Measurements from ENCODE around the gene STK38L.
A peak's percentile ranks its signal among the peaks of the same experiment; 100 is the strongest.

The STK38L gene

DNA sequence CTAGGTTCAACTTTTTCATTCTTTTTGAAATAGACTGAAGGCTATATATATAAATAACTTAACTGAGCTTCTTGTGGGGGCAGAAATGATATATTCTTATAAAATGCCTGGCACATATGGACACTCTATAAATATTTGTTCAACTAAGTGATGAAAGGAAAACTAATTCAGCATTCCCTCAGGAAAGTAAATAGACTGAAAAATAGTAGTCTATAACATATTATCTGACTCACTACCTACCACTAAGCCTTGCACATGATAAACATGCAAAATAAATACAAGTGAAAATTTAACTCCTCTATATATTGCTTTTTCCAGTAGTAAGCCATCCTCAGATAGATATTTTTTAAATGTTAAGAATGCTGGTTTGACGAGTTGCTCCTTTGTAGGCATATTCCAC lies 72.9 kb downstream of the STK38L start:
- H3K36me3 Mint-ChIP-seq (ENCODE audit: low read depth) = peaks cover 54% of the 10 kb centered on the region
- TF ChIP-seq, protein P1, sequence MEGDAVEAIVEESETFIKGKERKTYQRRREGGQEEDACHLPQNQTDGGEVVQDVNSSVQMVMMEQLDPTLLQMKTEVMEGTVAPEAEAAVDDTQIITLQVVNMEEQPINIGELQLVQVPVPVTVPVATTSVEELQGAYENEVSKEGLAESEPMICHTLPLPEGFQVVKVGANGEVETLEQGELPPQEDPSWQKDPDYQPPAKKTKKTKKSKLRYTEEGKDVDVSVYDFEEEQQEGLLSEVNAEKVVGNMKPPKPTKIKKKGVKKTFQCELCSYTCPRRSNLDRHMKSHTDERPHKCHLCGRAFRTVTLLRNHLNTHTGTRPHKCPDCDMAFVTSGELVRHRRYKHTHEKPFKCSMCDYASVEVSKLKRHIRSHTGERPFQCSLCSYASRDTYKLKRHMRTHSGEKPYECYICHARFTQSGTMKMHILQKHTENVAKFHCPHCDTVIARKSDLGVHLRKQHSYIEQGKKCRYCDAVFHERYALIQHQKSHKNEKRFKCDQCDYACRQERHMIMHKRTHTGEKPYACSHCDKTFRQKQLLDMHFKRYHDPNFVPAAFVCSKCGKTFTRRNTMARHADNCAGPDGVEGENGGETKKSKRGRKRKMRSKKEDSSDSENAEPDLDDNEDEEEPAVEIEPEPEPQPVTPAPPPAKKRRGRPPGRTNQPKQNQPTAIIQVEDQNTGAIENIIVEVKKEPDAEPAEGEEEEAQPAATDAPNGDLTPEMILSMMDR (IDR thresholded peaks at IDR 0.05; ENCODE audit: unreplicated experiment in 3 of 3) = no peak

DNA sequence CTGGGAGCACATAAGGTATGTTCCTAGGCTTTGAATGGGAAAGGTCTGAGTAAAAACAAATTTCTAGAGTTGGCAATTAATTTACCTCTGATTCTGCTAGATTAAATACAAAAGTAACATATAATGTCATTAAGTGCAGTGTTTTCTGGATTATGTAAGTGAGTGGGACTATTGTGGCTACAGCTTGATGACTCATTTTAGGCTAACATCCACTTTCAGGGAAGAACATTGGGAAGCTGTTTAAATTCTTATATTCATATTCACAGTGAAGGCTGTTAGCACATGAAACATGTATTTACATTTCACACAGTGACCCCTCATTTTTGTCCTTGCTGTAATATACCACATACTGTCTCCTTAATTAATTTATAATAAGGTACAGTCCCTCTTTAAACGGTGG lies 75.3 kb downstream of the STK38L start:
- Mint-ChIP-seq H3K4me1 (no peaks in the 10 kb centered on the region), H3K4me3 (no peak overlapping the region), H3K36me3 (ENCODE audit: low read depth) (peaks cover 42% of the 10 kb centered on the region), H3K9me3 (no peaks in the 10 kb centered on the region), H3K27me3 (ENCODE audit: low read depth) (no peaks in the 10 kb centered on the region), H3K27ac (no peak overlapping the region)
- TF ChIP-seq, protein P1 (IDR thresholded peaks at IDR 0.05; ENCODE audit: unreplicated experiment in 3 of 3) = no peak

More for the DNA sequence above, 72.9 kb downstream of the STK38L start:
- no peaks in the 10 kb centered on the region for H3K27me3 Mint-ChIP-seq (ENCODE audit: low read depth)
- no peak overlapping the region for H3K27ac Mint-ChIP-seq
- H3K4me3 Mint-ChIP-seq = no peak overlapping the region
- H3K9me3 Mint-ChIP-seq = no peaks in the 10 kb centered on the region
- no peaks in the 10 kb centered on the region for H3K4me1 Mint-ChIP-seq

DNA sequence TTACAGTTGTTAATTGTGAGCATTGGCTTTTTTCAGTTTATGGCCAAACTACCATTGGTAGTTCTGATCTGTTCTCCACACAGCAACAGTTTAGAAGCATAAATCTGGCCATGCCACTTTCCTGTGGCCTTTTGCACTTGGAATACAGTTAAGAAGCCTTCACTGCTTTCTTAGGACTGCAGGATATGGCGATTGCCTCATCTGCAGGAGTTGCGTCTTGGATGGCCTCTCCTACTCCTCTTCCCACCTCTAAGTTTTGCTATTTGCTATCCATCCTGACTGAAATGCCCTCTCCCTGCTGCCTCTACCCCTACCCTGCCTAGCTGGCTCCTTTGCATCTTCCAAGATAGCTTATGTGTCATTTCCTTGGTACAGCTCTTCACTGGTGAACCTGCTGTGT lies 75.8 kb downstream of the STK38L start:
- no peak overlapping the region for H3K4me3 Mint-ChIP-seq
- peaks cover 37% of the 10 kb centered on the region for H3K36me3 Mint-ChIP-seq (ENCODE audit: low read depth)
- TF ChIP-seq, protein P1 (IDR thresholded peaks at IDR 0.05; ENCODE audit: unreplicated experiment in 3 of 3) = no peak
- no peaks in the 10 kb centered on the region for H3K27me3 Mint-ChIP-seq (ENCODE audit: low read depth)
- no peaks in the 10 kb centered on the region for H3K9me3 Mint-ChIP-seq
- H3K27ac Mint-ChIP-seq = no peak overlapping the region
- no peaks in the 10 kb centered on the region for H3K4me1 Mint-ChIP-seq

DNA sequence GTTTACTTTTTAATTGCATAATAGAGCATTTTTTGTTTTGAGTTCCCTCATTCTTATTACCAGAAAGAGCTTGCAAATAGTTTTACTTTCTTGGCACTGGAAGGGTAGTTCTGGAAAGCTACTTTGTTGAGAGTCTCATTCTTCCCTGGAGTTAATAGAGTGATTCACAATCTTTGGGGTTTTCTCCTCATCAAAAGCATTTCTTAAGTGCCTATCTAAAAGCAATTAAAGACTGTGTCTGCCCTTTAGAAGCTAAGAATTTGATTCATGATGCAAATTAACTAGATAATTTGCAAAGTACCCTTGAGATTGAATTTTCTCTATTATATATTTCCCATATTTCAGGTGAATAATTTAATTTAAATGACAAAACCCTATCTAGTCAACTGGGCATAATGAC lies 80.4 kb downstream of the STK38L start:
- TF ChIP-seq, protein P1 (IDR thresholded peaks at IDR 0.05; ENCODE audit: unreplicated experiment in 3 of 3) = no peak
- no peaks in the 10 kb centered on the region for H3K9me3 Mint-ChIP-seq
- no peaks in the 10 kb centered on the region for H3K4me1 Mint-ChIP-seq
- no peak overlapping the region for H3K27ac Mint-ChIP-seq
- no peak overlapping the region for H3K4me3 Mint-ChIP-seq
- peaks cover 3% of the 10 kb centered on the region for H3K27me3 Mint-ChIP-seq (ENCODE audit: low read depth)
- H3K36me3 Mint-ChIP-seq (ENCODE audit: low read depth) = peaks cover 20% of the 10 kb centered on the region

DNA sequence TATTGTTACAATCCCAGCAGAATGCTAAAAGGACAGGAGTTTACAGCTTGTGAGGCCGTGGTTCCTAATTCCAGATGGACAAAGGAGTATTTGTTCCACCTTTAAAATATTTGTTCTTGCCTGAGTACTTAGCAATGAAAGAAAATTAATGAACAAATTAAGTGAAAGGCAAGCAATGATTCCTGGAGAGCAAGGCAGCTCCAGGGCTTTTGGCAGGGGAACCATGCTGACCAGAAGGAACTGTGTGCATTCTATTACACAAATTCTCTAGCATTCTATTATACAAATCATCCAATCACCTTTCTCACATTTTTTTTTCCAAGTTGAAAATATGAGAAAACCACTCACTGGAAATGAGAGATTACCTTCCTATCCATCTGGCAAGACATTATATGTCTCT lies 86.8 kb downstream of the STK38L start:
- TF ChIP-seq, protein P1 (IDR thresholded peaks at IDR 0.05; ENCODE audit: unreplicated experiment in 3 of 3) = no peak
- no peak overlapping the region for H3K27ac Mint-ChIP-seq
- H3K36me3 Mint-ChIP-seq (ENCODE audit: low read depth) = peaks cover 12% of the 10 kb centered on the region
- H3K4me1 Mint-ChIP-seq = peaks cover 5% of the 10 kb centered on the region
- H3K9me3 Mint-ChIP-seq = no peaks in the 10 kb centered on the region
- peak overlapping the region in 2 of 3 experiments; percentile 47 to 78 for H3K4me3 Mint-ChIP-seq
- peaks cover 58% of the 10 kb centered on the region for H3K27me3 Mint-ChIP-seq (ENCODE audit: low read depth)

DNA sequence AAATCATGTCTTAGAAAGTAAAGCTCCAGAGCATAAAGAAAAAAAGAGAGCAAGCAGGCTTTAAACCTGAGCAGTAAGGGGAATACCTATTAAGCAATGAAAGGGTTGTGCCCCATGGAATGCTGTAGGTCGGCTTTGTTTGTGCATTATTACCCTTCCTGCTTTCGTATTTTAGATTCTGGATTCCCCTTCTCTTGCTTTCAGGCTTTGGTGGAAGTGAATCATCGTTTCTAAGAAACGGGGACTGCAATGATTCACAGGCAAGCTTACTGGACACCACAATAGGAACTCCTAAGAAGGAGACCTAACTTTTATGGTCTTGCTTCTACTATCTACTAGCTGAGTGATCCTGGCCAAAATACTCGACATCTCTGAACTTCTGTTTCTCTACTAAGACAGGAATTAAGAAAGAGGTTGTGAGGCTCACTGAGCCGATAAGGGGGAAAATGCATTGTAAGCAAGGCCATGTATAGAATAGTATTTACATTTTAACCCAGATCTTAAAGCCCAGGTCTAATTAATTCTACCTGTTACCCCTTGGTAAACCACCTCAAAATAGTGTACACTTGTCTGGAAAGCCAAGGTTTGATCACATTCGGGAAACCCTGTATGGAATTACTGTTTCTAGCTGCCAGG lies 87.3 kb downstream of the STK38L start:
- Mint-ChIP-seq H3K36me3 (ENCODE audit: low read depth) (peaks cover 12% of the 10 kb centered on the region), H3K4me3 (peak overlapping the region; percentile 67 to 78 (median 77)), H3K9me3 (no peaks in the 10 kb centered on the region), H3K27me3 (ENCODE audit: low read depth) (peaks cover 63% of the 10 kb centered on the region), H3K4me1 (peaks cover 5% of the 10 kb centered on the region), H3K27ac (no peak overlapping the region)
- TF ChIP-seq, protein P1 (IDR thresholded peaks at IDR 0.05; ENCODE audit: unreplicated experiment in 3 of 3) = no peak

All from nephron (organoid).